ENCODE results near the gene WDR5.

WDR5 gene

DNA sequence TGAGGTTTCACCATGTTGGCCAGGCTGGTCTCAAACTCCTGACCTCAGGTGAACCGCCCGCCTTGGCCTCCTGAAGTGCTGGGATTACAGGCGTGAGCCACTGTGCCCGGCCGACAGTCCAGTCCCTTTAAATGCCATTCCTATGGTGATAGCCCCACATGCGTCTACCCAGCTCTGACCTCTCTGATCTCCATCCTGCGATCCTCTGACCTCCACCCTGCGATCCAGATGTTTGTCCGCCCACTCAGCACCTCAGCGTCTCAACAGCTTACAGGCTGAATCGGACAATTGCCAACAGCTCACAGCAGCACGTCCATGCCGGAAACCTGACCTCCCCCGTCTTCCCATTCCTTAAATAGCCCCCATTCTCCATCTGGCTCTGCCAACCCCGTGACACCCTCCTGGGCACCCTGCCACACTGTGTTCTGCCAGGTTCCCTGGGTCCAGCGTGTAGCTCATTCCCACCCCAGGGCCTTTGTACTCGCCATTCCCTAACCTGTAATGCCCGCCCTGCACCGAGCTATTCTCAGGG lies 72.5 kb downstream of the WDR5 start:
- DNase-seq (ENCODE audit: low read depth in 3 of 3), result no peak

DNA sequence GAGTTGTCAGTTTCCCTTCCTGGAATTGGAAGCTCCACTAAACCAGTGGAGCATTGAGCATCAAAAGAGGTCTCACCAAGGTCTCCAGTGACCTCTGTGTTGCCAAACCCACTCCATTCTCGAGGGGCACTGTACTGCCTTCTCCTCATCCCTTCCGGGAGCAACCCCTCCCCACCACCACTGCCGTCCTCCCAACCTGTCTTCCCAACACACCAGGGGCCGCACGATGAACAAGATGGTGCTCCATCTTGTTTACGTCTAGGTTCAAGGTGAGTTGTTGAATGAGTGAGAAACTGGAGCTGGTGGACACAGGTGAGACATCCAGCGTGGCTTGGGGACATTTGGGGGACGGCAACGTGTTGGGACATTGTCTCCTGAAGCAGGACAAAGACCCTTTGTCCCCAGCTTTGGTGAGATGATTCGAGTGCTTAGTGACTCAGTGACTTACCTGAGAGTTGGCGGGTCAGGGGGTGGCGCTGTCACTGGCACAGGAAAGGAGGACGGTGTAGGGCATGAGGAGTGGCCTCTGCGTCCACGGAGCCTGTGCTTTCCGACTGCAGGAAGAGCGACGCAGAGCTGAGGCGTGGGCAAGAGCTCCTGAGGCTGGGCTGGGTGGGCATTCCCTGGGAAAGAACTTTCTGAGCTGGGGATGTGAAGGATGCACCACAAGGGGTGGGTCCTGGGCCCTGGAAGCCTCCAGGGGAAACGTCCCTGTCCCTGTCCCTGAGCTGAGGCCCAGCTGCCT lies 73.3 kb downstream of the WDR5 start:
- DNase-seq (ENCODE audit: low read depth in 3 of 3), result no peak
